HG02763 (cell line): Measurements from ENCODE around the gene EPHA3.
"Not testable (repeated sequence)": the region's sequence is repeated elsewhere in the genome, so short reads cannot be mapped to it uniquely, and the experiment has no call there.

Experiments
- ATAC-seq: cut with Tn5 transposase; IDR thresholded peaks from one replicate; pipeline ENCODE4 v1.9.1; 2021; ENCODE audit warnings: mild to moderate bottlenecking, moderate library complexity; ENCODE audit not compliant: unreplicated experiment

The EPHA3 gene

DNA sequence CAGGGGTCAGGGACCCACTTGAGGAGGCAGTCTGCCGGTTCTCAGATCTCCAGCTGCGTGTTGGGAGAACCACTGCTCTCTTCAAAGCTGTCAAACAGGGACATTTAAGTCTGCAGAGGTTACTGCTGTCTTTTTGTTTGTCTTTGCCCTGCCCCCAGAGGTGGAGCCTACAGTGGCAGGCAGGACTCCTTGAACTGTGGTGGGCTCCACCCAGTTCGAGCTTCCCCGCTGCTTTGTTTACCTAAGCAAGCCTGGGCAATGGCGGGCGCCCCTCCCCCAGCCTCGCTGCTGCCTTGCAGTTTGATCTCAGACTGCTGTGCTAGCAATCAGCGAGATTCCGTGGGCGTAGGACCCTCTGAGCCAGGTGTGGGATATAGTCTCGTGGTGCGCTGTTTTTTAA, 243.5 kb downstream of the EPHA3 start:
- ATAC-seq: not testable (repeated sequence)

- no peak for ATAC-seq
These were observed 246.0 kb downstream of the EPHA3 start for GRCh38 chr3:89353465-89353864.

- ATAC-seq: no peak
These were observed 250.9 kb downstream of the EPHA3 start for GRCh38 chr3:89358281-89358680.

GRCh38 chr3:89360156-89360555, 252.7 kb downstream of the EPHA3 start:
- no peak for ATAC-seq

DNA sequence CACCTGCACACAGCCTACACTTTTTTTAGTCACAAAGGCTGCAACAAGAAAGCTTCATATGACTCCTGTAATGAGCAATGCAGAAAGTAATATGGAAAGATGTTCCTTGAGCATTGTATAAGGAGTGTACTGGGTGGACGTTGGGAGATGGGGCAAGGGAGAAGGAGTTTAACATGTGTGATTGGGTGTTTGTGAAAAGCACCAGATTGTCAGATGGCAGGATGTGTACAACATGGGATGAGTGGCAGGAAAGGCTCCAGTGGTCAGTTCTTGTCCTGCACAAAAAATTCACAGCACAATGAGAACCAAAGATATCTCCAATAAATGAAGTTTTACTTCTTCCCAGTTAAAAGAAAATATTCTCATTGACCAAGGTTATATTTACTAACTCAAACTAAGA, 255.1 kb downstream of the EPHA3 start:
- no peak for ATAC-seq

- no peak for ATAC-seq
These were observed 255.8 kb downstream of the EPHA3 start for GRCh38 chr3:89363171-89363570.

DNA sequence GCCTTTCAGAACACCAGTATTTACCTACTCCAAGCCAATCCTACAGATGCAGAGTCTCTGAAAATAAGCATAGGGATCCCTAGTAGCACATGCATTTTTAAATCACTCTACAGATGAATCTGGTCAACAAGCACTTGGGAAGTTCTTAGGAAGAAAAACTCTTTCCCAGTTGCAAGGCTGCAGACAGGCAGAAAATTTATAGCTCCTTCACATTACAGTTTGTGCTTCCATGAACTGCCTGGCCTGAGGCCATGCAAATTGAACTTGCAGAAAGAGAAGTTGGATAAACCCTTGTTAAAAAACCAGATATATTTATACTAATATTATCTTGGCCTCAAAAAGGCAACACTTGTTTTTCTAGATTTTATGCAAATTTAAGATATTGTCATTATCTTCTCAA, 256.9 kb downstream of the EPHA3 start:
- ATAC-seq: no peak

- no peak for ATAC-seq
These were observed 259.7 kb downstream of the EPHA3 start for GRCh38 chr3:89367166-89367565.

- ATAC-seq: no peak
These were observed 261.4 kb downstream of the EPHA3 start for GRCh38 chr3:89368846-89369245.

DNA sequence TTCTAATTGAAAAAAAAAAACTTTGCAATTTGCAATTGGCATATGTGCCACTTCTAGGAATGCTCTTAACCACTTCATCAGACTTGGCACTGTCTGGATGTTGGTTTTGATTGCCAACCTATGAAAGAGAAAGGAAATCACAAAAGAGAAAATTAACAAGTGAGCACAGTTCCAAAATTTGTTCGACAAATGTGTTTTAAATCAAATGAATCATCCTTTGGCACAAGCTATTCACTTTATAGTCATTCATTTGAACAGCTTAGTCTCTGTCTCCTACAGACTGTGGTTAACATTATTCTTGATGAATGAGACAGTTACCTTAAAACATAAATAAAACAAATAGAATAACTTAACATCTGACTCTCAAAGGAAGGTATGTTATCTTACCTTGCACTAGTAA, 265.0 kb downstream of the EPHA3 start:
- no peak for ATAC-seq

DNA sequence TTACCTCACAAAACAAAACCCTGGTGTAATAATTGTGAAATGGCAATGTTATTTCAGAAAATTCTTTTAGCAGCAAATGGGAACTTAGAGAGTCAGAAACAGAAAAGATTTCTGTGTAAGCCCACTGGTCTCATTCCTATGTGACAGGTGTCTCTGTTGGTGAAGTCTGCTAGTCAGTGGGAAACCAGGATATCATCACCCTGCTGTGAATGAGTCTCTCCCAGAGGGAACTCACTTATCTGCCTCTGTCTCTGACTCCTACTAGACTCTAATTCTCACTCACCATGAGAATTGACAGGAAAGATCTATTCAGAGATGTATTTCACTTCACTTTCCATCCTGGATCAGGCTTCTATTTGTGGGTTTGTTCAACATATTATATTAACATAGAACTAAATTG, 266.0 kb downstream of the EPHA3 start:
- no peak for ATAC-seq

DNA sequence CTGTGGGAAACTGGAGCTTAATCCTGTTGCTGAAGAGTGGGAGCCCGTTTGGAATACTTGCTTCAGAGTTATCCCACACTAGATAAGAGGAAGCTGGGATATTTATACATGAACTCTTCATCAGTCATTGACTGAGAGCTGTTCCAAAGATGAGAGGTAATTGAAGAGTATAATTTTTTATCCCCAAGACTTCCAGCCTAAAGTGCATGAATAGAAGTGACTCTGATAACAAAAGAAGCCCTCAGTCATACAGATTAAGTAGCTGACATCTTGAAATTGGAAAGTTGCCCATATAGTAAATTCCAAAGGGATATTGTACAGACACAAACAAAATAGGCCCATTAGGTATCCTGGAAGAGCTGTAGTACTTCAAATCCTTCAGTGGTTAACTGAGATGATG, 268.0 kb downstream of the EPHA3 start:
- ATAC-seq: no peak

DNA sequence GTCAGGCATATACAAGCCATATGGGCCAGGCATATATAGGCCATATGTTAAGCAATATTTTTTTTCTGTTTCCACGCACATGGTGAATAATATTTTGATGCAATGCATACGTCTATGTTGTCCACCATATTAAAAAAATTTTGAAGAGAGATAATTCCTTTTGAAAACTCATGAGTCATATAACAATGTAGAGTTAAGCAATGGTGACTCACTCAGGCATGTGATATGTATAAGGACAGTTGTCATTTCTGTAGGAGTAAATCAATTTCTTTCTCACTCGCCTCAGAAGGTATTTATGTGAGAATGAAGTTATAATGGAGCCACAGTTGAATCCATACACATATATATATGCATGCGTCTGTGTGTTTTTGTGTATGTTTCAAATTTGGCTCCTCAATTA, 272.6 kb downstream of the EPHA3 start:
- no peak for ATAC-seq

DNA sequence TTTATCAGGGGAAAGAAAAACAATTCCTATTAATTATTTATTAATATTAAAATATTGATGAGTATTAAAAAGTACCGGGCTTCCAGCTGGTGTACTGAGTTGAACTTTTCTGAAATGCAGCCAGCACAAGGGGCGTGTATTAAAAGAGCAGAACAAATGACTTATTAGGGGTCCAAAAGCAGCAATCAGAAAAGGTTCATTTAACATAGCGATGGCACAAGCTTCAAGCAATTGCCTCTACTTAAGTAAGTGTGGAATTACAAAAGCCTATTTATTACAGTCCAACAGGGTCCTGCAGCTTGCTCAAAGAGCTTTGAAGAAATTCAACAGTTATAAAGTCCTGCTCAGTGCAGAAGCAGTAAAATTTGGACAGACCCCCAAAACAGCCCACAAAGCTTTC, 285.6 kb downstream of the EPHA3 start:
- no peak for ATAC-seq

DNA sequence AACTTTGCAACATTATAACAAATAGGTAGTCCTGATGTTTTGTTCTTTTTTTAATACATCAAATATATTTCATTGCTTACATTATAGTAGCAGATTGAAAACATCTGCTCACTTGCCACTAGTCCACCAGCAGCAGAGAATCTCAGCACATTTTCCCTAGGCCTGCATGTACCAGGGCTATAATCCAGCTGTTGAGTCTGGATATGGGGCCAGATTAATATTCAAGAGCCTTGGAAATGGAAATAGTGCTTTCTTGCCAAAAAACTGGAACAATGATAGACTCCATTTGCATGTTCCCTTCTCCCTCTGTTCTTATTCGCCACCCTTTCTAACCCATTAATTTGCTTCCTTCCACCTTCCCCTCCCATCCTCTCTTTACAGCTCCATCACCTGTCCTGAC, 288.0 kb downstream of the EPHA3 start:
- no peak for ATAC-seq

GRCh38 chr3:89395996-89396395, 288.6 kb downstream of the EPHA3 start:
- no peak for ATAC-seq

GRCh38 chr3:89402051-89402450, 294.6 kb downstream of the EPHA3 start:
- no peak for ATAC-seq

GRCh38 chr3:89405176-89405575, 297.8 kb downstream of the EPHA3 start:
- ATAC-seq: no peak

DNA sequence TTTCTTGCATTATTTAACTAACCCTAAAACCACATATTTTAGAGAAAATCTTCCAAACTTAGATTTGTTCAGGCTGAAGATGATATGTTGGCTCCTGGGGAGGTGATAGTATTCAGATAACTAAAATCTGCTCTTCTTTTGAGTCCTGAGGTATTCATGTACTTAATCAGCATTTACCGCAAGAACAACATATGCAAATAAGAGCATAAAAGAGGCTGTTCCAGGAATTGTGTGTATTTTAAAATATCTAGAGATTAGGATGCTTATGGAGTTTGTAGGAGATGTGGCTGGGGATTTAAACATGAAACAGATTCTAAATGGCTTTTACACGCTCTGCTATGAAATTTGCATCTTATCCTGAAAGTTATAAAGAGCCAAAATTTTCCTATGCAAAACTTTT, 298.2 kb downstream of the EPHA3 start:
- ATAC-seq: no peak

GRCh38 chr3:89411201-89411600, 303.8 kb downstream of the EPHA3 start:
- no peak for ATAC-seq

DNA sequence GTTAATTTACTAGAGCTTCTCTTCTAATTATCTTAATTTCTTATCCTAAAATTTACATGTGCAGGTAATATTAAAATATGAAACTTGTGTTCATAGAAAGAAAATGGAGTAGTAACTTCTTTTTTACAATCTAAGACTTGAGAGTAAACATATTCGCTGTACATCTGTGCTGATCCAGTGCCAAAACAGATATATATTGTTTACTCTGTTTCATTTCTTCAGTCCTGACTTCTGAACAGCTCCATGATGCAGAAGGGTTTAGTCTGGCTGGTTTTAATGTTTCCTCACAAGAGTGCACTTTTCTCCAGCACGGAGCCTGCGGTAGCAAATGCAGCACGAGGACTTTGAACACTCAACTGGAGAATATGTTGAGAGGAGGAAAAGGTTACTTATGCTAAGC, 306.8 kb downstream of the EPHA3 start:
- ATAC-seq: no peak

GRCh38 chr3:89419647-89420241, 312.3 kb downstream of the EPHA3 start:
- ATAC-seq: no peak

- no peak for ATAC-seq
These were observed 318.6 kb downstream of the EPHA3 start for GRCh38 chr3:89426060-89426459.
